ENCODE measurements around the gene SPATA2.
"Not testable (repeated sequence)": the region's sequence is repeated elsewhere in the genome, so short reads cannot be mapped to it uniquely, and the experiment has no call there.

The SPATA2 gene

GRCh38 chr20:49904440-49905214 is 10.7 kb downstream of the SPATA2 start:
- DNase-seq (ENCODE audit: low read depth): no peak

GRCh38 chr20:49901588-49901987 is 13.7 kb downstream of the SPATA2 start:
- DNase-seq (ENCODE audit: low read depth): no peak

- no peak for DNase-seq (ENCODE audit: low read depth)
These were observed 15.6 kb downstream of the SPATA2 start for GRCh38 chr20:49899541-49900383.

GRCh38 chr20:49896204-49896603 is 19.1 kb downstream of the SPATA2 start:
- DNase-seq (ENCODE audit: low read depth): no peak

- not testable (repeated sequence) for DNase-seq (ENCODE audit: low read depth)
These were observed 19.7 kb downstream of the SPATA2 start for GRCh38 chr20:49895474-49896093.

GRCh38 chr20:49894073-49894470 is 21.3 kb downstream of the SPATA2 start:
- no peak for DNase-seq (ENCODE audit: low read depth)

- no peak for DNase-seq (ENCODE audit: low read depth)
These were observed 21.9 kb downstream of the SPATA2 start for GRCh38 chr20:49893242-49894072.

GRCh38 chr20:49892817-49893216 is 22.5 kb downstream of the SPATA2 start:
- no peak for DNase-seq (ENCODE audit: low read depth)

- DNase-seq (ENCODE audit: low read depth): no peak
These were observed 23.1 kb downstream of the SPATA2 start for GRCh38 chr20:49892260-49892659.

- DNase-seq (ENCODE audit: low read depth): no peak
These were observed 23.7 kb downstream of the SPATA2 start for GRCh38 chr20:49891476-49892110.

- DNase-seq (ENCODE audit: low read depth): no peak
These were observed 24.6 kb downstream of the SPATA2 start for GRCh38 chr20:49890471-49891361.

GRCh38 chr20:49889935-49890333 is 25.4 kb downstream of the SPATA2 start:
- DNase-seq (ENCODE audit: low read depth): no peak

GRCh38 chr20:49889001-49889934 is 26.1 kb downstream of the SPATA2 start:
- no peak for DNase-seq (ENCODE audit: low read depth)

GRCh38 chr20:49888212-49889000 is 26.9 kb downstream of the SPATA2 start:
- peak; percentile 13 for DNase-seq (ENCODE audit: low read depth)

- no peak for DNase-seq (ENCODE audit: low read depth)
These were observed 27.8 kb downstream of the SPATA2 start for GRCh38 chr20:49887251-49888211.

- no peak for DNase-seq (ENCODE audit: low read depth)
These were observed 28.6 kb downstream of the SPATA2 start for GRCh38 chr20:49886571-49887213.

All from stimulated activated CD8-positive, alpha-beta memory T cell treated with anti-CD3 and anti-CD28 coated beads, Interleukin-15, amount 100 ng/mL, for 1 hour (primary cell).